Lung (tissue), 12 donors: ENCODE data around the gene STAT3. TPM values are rescaled to one million over a fixed set of nuclear protein-coding genes. Genes with fewer than 3 reads are reported as not detected.
A peak's percentile ranks its signal among the peaks of the same experiment; 100 is the strongest.

Source experiments
- ATAC-seq: fragments of 200-7000 bp; cut with Tn5 transposase; one replicate; pipeline ENCODE4 v1.9.1; 2020; ENCODE audit warnings: moderate number of reproducible peaks; ENCODE audit not compliant: insufficient read depth, low FRiP score
- DNase-seq, 3 donors: peaks; one replicate each; pipeline ENCODE4 v3.0.0-alpha.2; 2013 to 2017
- H3K27ac ChIP-seq, 2 donors: one replicate each; pipeline ENCODE4 v1.5.1; 2013; ENCODE audit warnings: mild to moderate bottlenecking in 2 of 2, moderate library complexity in 2 of 2, control low read depth in 1 of 2, inconsistent platforms in 1 of 2, low read depth in 1 of 2, low read length in 1 of 2
- H3K27me3 ChIP-seq, 3 donors: one replicate each; pipeline ENCODE4 v1.5.1; 2013; ENCODE audit warnings: low read length in 2 of 3; ENCODE audit not compliant: control insufficient read depth in 3 of 3, insufficient read depth in 3 of 3
- H3K36me3 ChIP-seq, 4 donors: one replicate each; pipeline ENCODE4 v1.5.1; 2013; ENCODE audit warnings: low read length in 4 of 4, mild to moderate bottlenecking in 1 of 4, moderate library complexity in 1 of 4; ENCODE audit not compliant: control insufficient read depth in 4 of 4, insufficient read depth in 4 of 4
- H3K4me1 ChIP-seq, 5 donors: one replicate each; pipeline ENCODE4 v1.5.1; 2013; ENCODE audit warnings: low read length in 5 of 5, mild to moderate bottlenecking in 2 of 5, moderate library complexity in 1 of 5; ENCODE audit not compliant: control insufficient read depth in 5 of 5, insufficient read depth in 5 of 5
- H3K4me3 ChIP-seq: one replicate; pipeline ENCODE4 v1.5.1; 2013; ENCODE audit warnings: mild to moderate bottlenecking, control low read depth, moderate library complexity
- H3K9ac ChIP-seq, 2 donors: one replicate each; pipeline ENCODE4 v1.5.1; 2013; ENCODE audit warnings: low read length in 2 of 2, control low read depth in 1 of 2; ENCODE audit not compliant: insufficient read depth in 1 of 2
- H3K9me3 ChIP-seq, 4 donors: one replicate each; pipeline ENCODE4 v1.5.1; 2013; ENCODE audit warnings: low read length in 3 of 4, mild to moderate bottlenecking in 1 of 4, moderate library complexity in 1 of 4; ENCODE audit not compliant: control insufficient read depth in 4 of 4, insufficient read depth in 3 of 4
- CTCF ChIP-seq: IDR thresholded peaks from 2 replicates; pipeline ENCODE4 v1.5.1; 2012; ENCODE audit warnings: mild to moderate bottlenecking; ENCODE audit errors: control extremely low read depth, extremely low read depth
- WGBS, 2 donors: extraction: QIAGEN DNeasy Blood & Tissue Kit; methylation state at CpG; one replicate each; pipeline ENCODE4 v1.1.7; 2013; 5-methylcytosine and 5-hydroxymethylcytosine counted together
- polyA plus RNA-seq, 2 donors: library from polyadenylated mRNA; stranded (reverse); fragments of 200-250 nt; gene quantifications; one replicate each; pipeline ENCODE4 v1.2.1, GENCODE V29; 2013
- total RNA-seq, 2 donors: library from RNA; depleted of rRNA in 1 of 2; stranded (reverse); fragments of >200 nt in 1 of 2; gene quantifications; one replicate each; pipeline ENCODE4 v1.2.1, GENCODE V29; 2014 to 2021
- donor health status: control.
- donor health status: control.
- donor health status: Bipolar disorder and iron deficiency.
- donor health status: healthy.
- donor health status: DM: yes; HTN: yes; CAD: no.

The STAT3 gene
- total and polyA plus RNA-seq, 4 donors, result 69.9 to 297 (median 239) TPM

GRCh38 chr17:42407289-42407836 is 19.1 kb upstream of the STAT3 start:
- H3K4me3 ChIP-seq, result no peak overlapping the region
- peaks cover 8 to 17% (median 11%) of the 10 kb centered on the region in 4 donors for H3K36me3 ChIP-seq
- H3K9ac ChIP-seq, result peak overlapping the region in 1 of 2 donors; percentile 53
- 6 to 17% methylated on average over 2 of the region's 2 CpGs for WGBS, 2 donors
- ATAC-seq (peak; percentile 68), DNase-seq (peak; percentile 66 to 87 (median 74))
- H3K27me3 ChIP-seq, result no peaks in the 10 kb centered on the region
- no peaks in the 10 kb centered on the region for H3K9me3 ChIP-seq
- H3K4me1 ChIP-seq, result peaks cover 0 to 41% (median 16%) of the 10 kb centered on the region in 5 donors
- H3K27ac ChIP-seq, result peak overlapping the region; percentile 3 to 62
- TF ChIP-seq CTCF, result no peak

GRCh38 chr17:42406615-42407288 is 18.5 kb upstream of the STAT3 start:
- H3K4me1 ChIP-seq, result peaks cover 0 to 40% (median 16%) of the 10 kb centered on the region in 5 donors
- peak overlapping the region; percentile 10 to 62 for H3K27ac ChIP-seq
- peak in 1 of 3 donors; percentile 43 for DNase-seq
- no peak overlapping the region for H3K4me3 ChIP-seq
- H3K9me3 ChIP-seq, result no peaks in the 10 kb centered on the region
- WGBS, 2 donors, result 53 to 66% methylated on average over 5 of the region's 5 CpGs
- H3K27me3 ChIP-seq, result no peaks in the 10 kb centered on the region
- H3K9ac ChIP-seq, result peak overlapping the region in 1 of 2 donors; percentile 10
- ATAC-seq, result no peak
- peaks cover 8 to 17% (median 11%) of the 10 kb centered on the region in 4 donors for H3K36me3 ChIP-seq
- no peak for TF ChIP-seq CTCF

GRCh38 chr17:42405963-42406495 is 17.8 kb upstream of the STAT3 start:
- Histone ChIP-seq H3K4me1 (peaks cover 0 to 34% (median 16%) of the 10 kb centered on the region in 5 donors), H3K27me3 (no peaks in the 10 kb centered on the region), H3K9ac (no peak overlapping the region), H3K9me3 (no peaks in the 10 kb centered on the region), H3K4me3 (no peak overlapping the region), H3K36me3 (peaks cover 8 to 17% (median 11%) of the 10 kb centered on the region in 4 donors), H3K27ac (peak overlapping the region; percentile 51 to 62)
- TF ChIP-seq CTCF, result peak; percentile 97
- ATAC-seq (peak; percentile 66), DNase-seq (peak; percentile 78 to 83 (median 78))
- 32 to 33% methylated on average over 26 of the region's 26 CpGs for WGBS, 2 donors
